GM20431 (cell line): ENCODE data around the gene JAK1.
"Not testable (repeated sequence)": the region's sequence is repeated elsewhere in the genome, so short reads cannot be mapped to it uniquely, and the experiment has no call there.

Experiments
- in situ Hi-C: fragments of 300-500 bp; cut with MseI, MboI; formaldehyde crosslinking; loops from one replicate; pipeline ENCODE4 v1.15.0; 2020; ENCODE audit warnings: low sequenced_read_pairs; ENCODE audit not compliant: unreplicated experiment

Gene JAK1

GRCh38 chr1:64820572-64820971 lies 145.8 kb downstream of the JAK1 start:
- in situ Hi-C loops = loop anchor here (10.0 kb wide), 1 partner anchor 556 kb away; no protein-coding TSS in a partner anchor

- in situ Hi-C loops = not testable (repeated sequence)
Observed at GRCh38 chr1:64817364-64817763, 149.0 kb downstream of the JAK1 start.

GRCh38 chr1:64814427-64814826 lies 151.9 kb downstream of the JAK1 start:
- in situ Hi-C loops = no loop called here

GRCh38 chr1:64811131-64811530 lies 155.2 kb downstream of the JAK1 start:
- in situ Hi-C loops = no loop called here

GRCh38 chr1:64810001-64810400 lies 156.3 kb downstream of the JAK1 start:
- in situ Hi-C loops = no loop called here

- in situ Hi-C loops = no loop called here
Observed at GRCh38 chr1:64809309-64809708, 157.0 kb downstream of the JAK1 start.

GRCh38 chr1:64801851-64802523 lies 164.4 kb downstream of the JAK1 start:
- in situ Hi-C loops = no loop called here

GRCh38 chr1:64798872-64799271 lies 167.5 kb downstream of the JAK1 start:
- in situ Hi-C loops = no loop called here

GRCh38 chr1:64790832-64791487 lies 175.4 kb downstream of the JAK1 start:
- in situ Hi-C loops = no loop called here
